CD8-positive, alpha-beta memory T cell (primary cell): ENCODE results near the gene ELF2. TPM values are rescaled to one million over a fixed set of nuclear protein-coding genes. Genes with fewer than 3 reads are reported as not detected.
A peak's percentile ranks its signal among the peaks of the same experiment; 100 is the strongest.
"Not testable (repeated sequence)": the region's sequence is repeated elsewhere in the genome, so short reads cannot be mapped to it uniquely, and the experiment has no call there.

Source experiments
- CTCF ChIA-PET: fragments of 350-600 bp; sonication (Branson Sonifier 250); formaldehyde crosslinking; loops from one replicate; lab custom pipeline; 2021; ENCODE audit warnings: antibody characterized with exemption; lab: Charles Lee
- POLR2A ChIA-PET: fragments of 350-600 bp; sonication (Branson Sonifier 250); formaldehyde crosslinking; loops from one replicate; lab custom pipeline; 2021; ENCODE audit warnings: antibody characterized with exemption; lab: Charles Lee
- DNase-seq, 5 donors: peaks; one replicate each; pipeline versions ENCODE4 v3.0.0 to v3.0.0-alpha.2; 2020 to 2022; ENCODE audit warnings: mixed read lengths in 1 of 5
- H3K27ac ChIP-seq: one replicate; pipeline ENCODE4 v1.7.0; 2013; ENCODE audit warnings: low read depth, mild to moderate bottlenecking, low read length, moderate library complexity
- H3K27me3 ChIP-seq: 2 replicates; pipeline ENCODE4 v1.7.0; 2013; ENCODE audit warnings: low read length, mild to moderate bottlenecking; ENCODE audit not compliant: insufficient read depth, poor library complexity, severe bottlenecking
- H3K36me3 ChIP-seq: 2 replicates; pipeline ENCODE4 v1.7.0; 2013; ENCODE audit warnings: mild to moderate bottlenecking, low read length, moderate library complexity; ENCODE audit not compliant: insufficient read depth
- H3K4me1 ChIP-seq: 2 replicates; pipeline ENCODE4 v1.7.0; 2013; ENCODE audit warnings: mild to moderate bottlenecking, low read length, moderate library complexity; ENCODE audit not compliant: insufficient read depth
- H3K4me3 ChIP-seq: 2 replicates; pipeline ENCODE4 v1.7.0; 2013; ENCODE audit warnings: mild to moderate bottlenecking, low read length
- H3K9me3 ChIP-seq: 2 replicates; pipeline ENCODE4 v1.7.0; 2013; ENCODE audit warnings: mild to moderate bottlenecking, low read length
- H3K27ac Mint-ChIP-seq, 8 donors: one replicate each; pipeline ENCODE4 v1.8.0; 2020 to 2021; ENCODE audit warnings: mixed read lengths in 8 of 8, mild to moderate bottlenecking in 6 of 8, inconsistent platforms in 3 of 8, moderate library complexity in 3 of 8
- H3K27me3 Mint-ChIP-seq, 2 donors: one replicate each; pipeline ENCODE4 v1.8.0; 2020 to 2021; ENCODE audit warnings: mixed read lengths in 2 of 2, mild to moderate bottlenecking in 1 of 2, moderate library complexity in 1 of 2
- H3K36me3 Mint-ChIP-seq, 3 donors: one replicate each; pipeline ENCODE4 v1.8.0; 2020 to 2021; ENCODE audit warnings: mixed read lengths in 3 of 3, inconsistent platforms in 1 of 3, mild to moderate bottlenecking in 1 of 3
- H3K4me1 Mint-ChIP-seq, 3 donors: one replicate each; pipeline ENCODE4 v1.8.0; 2020 to 2021; ENCODE audit warnings: mixed read lengths in 3 of 3, inconsistent platforms in 1 of 3, mild to moderate bottlenecking in 1 of 3
- H3K4me3 Mint-ChIP-seq, 7 donors: one replicate each; pipeline ENCODE4 v1.8.0; 2020 to 2021; ENCODE audit warnings: mixed read lengths in 7 of 7, mild to moderate bottlenecking in 6 of 7, moderate library complexity in 4 of 7, inconsistent platforms in 2 of 7
- H3K9me3 Mint-ChIP-seq, 5 donors: one replicate each; pipeline ENCODE4 v1.8.0; 2020 to 2022; ENCODE audit warnings: mixed read lengths in 5 of 5, mild to moderate bottlenecking in 3 of 5, moderate library complexity in 2 of 5, inconsistent platforms in 1 of 5
- polyA plus RNA-seq: library from polyadenylated mRNA; unstranded; fragments of 300-500 nt; fragmentation: Illumina TruSeq; gene quantifications from one replicate; pipeline ENCODE4 v1.2.3, GENCODE V29; 2021
- total RNA-seq, 2 experiments: library from RNA; stranded (reverse); gene quantifications; one replicate each; pipeline ENCODE4 v1.2.3, GENCODE V29; 2021

ELF2 gene
- total and polyA plus RNA-seq, 3 experiments from 2014 or later: 26.6 to 32.5 (median 27.4) TPM

DNA sequence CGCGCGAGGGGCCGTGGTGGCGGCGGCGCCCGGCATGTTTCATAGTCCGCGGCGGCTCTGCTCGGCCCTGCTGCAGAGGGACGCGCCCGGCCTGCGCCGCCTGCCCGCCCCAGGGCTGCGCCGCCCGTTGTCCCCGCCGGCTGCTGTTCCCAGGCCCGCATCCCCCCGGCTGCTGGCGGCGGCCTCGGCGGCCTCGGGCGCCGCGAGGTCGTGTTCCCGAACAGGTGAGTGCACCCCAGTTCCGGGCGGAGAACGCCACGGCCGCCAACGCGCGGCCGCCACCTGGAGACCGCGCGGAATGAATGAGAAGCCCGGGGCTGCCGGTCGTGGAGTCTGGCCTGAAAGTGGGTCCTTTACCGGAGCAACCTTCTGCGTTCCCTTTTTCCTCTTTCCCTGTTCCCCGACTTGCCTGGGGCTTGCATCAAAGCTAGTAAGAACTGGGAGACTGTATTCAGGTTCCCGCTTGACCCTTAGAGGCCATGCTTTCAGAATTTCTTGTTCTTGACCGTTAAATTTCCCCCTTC, 161.0 kb downstream of the ELF2 start:
- H3K4me3 Mint-ChIP-seq: peak overlapping the region; percentile 88 to 95 (median 92)
- H3K36me3 Mint-ChIP-seq: peaks cover 0 to 4% (median 1%) of the 10 kb centered on the region in 3 donors
- Histone ChIP-seq H3K27ac (peak overlapping the region; percentile 78), H3K4me3 (peak overlapping the region; percentile 62), H3K27me3 (no peaks in the 10 kb centered on the region), H3K9me3 (no peaks in the 10 kb centered on the region), H3K4me1 (peaks cover 15% of the 10 kb centered on the region), H3K36me3 (no peaks in the 10 kb centered on the region)
- H3K27me3 Mint-ChIP-seq: no peaks in the 10 kb centered on the region
- ChIA-PET POLR2A (interaction anchor here (0.6 to 1.0 kb wide), 6 partner anchors 67 to 1411 kb away, joined by 3 to 6 read pairs (median 4); partner anchors contain the start of gene CLGN), CTCF (interaction anchor here (0.7 to 3.2 kb wide), 6 partner anchors 10 to 286 kb away, joined by 3 to 17 read pairs (median 6); partner anchors contain the start of genes NAA15 and NDUFC1)
- H3K27ac Mint-ChIP-seq: peak overlapping the region; percentile 80 to 99 (median 96)
- peak in 3 of 5 donors; percentile 17 to 59 (median 35) for DNase-seq
- H3K9me3 Mint-ChIP-seq: no peaks in the 10 kb centered on the region
- peaks cover 20 to 37% (median 28%) of the 10 kb centered on the region in 3 donors for H3K4me1 Mint-ChIP-seq

DNA sequence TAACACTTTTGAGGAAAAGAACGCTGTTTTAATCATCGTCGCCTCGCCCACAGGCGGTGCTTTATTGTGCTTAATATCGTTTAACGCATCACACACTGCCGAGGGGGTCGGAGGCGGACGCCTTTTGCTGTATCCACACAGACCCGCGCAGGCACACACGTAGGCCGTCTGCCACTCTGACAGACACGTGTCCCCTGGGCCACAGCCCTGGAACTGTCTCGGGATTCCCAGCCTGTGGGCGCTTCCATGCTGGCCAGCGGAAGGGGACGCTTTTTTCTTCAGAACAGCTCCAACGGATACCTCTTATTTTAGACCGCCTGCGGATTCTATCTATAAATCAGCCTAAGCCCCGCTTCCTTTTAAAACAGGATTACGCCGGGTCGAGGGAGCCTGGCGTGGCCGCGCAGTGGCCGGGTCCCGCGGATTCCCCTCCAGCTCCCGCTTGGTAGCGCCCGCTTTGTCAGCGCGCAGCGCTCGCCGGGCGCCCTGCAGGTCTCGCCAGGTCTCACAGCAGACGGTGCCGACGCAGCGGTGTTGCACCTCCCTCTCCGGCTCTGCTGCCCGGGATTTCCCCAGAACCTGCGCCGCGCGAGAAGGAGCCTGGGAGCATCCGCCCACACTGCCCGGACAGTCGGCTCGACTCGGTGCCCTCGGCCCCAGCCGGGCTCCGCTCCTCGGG, 161.6 kb downstream of the ELF2 start, which contains the start of gene NOCT:
NOCT (plus strand) TSS at position 513 of the 679 bp plus-strand sequence. CDS start 201 bp downstream, outside the sequence.
- peaks cover 15% of the 10 kb centered on the region for H3K4me1 ChIP-seq
- H3K4me3 ChIP-seq: peak within 1 kb of the TSS; percentile 62
- no peaks in the 10 kb centered on the region for H3K9me3 ChIP-seq
- H3K27me3 Mint-ChIP-seq: no peaks in the 10 kb centered on the region
- no peaks in the 10 kb centered on the region for H3K9me3 Mint-ChIP-seq
- H3K36me3 ChIP-seq: no peaks in the 10 kb centered on the region
- peaks cover 20 to 37% (median 28%) of the 10 kb centered on the region in 3 donors for H3K4me1 Mint-ChIP-seq
- ChIA-PET POLR2A (interaction anchor here (0.6 to 1.4 kb wide), 5 partner anchors 15 to 286 kb away, joined by 3 to 9 read pairs (median 4); partner anchors contain the start of gene NAA15), CTCF (interaction anchor here (0.7 to 3.2 kb wide), 7 partner anchors 8 to 281 kb away, joined by 3 to 17 read pairs (median 4); no protein-coding TSS in a partner anchor)
- peak within 1 kb of the TSS; percentile 78 for H3K27ac ChIP-seq
- no peaks in the 10 kb centered on the region for H3K27me3 ChIP-seq
- H3K27ac Mint-ChIP-seq: peak within 1 kb of the TSS; percentile 96 to 100 (median 98)
- H3K4me3 Mint-ChIP-seq: peak within 1 kb of the TSS; percentile 88 to 95 (median 92)
- peaks cover 0 to 4% (median 1%) of the 10 kb centered on the region in 3 donors for H3K36me3 Mint-ChIP-seq
- peak; percentile 91 to 94 (median 92) for DNase-seq

GRCh38 chr4:139014371-139015268, 162.4 kb downstream of the ELF2 start:
- peaks cover 20 to 37% (median 24%) of the 10 kb centered on the region in 3 donors for H3K4me1 Mint-ChIP-seq

GRCh38 chr4:139011225-139011950, 165.6 kb downstream of the ELF2 start:
- Mint-ChIP-seq H3K4me1 (peaks cover 14 to 18% (median 15%) of the 10 kb centered on the region in 3 donors), H3K9me3 (no peaks in the 10 kb centered on the region), H3K4me3 (no peak overlapping the region), H3K27ac (no peak overlapping the region), H3K36me3 (peaks cover 0 to 4% (median 1%) of the 10 kb centered on the region in 3 donors), H3K27me3 (no peaks in the 10 kb centered on the region)
- ChIA-PET POLR2A (no interaction called here), CTCF (no interaction called here)
- H3K9me3 ChIP-seq: no peaks in the 10 kb centered on the region
- DNase-seq: no peak
- peaks cover 11% of the 10 kb centered on the region for H3K4me1 ChIP-seq
- no peak overlapping the region for H3K27ac ChIP-seq
- no peaks in the 10 kb centered on the region for H3K27me3 ChIP-seq
- H3K36me3 ChIP-seq: no peaks in the 10 kb centered on the region
- no peak overlapping the region for H3K4me3 ChIP-seq

More at GRCh38 chr4:139014371-139015268, 162.4 kb downstream of the ELF2 start:
- ChIA-PET POLR2A (interaction anchor here (0.6 to 1.4 kb wide), 5 partner anchors 15 to 287 kb away, joined by 3 to 9 read pairs (median 4); partner anchors contain the start of gene NAA15), CTCF (interaction anchor here (0.7 to 3.2 kb wide), 7 partner anchors 8 to 281 kb away, joined by 3 to 17 read pairs (median 4); no protein-coding TSS in a partner anchor)
- H3K27me3 Mint-ChIP-seq: no peaks in the 10 kb centered on the region
- H3K9me3 Mint-ChIP-seq: no peaks in the 10 kb centered on the region
- DNase-seq: no peak
- peak overlapping the region; percentile 95 to 100 (median 98) for H3K27ac Mint-ChIP-seq
- H3K36me3 ChIP-seq: no peaks in the 10 kb centered on the region
- no peaks in the 10 kb centered on the region for H3K9me3 ChIP-seq
- H3K27me3 ChIP-seq: no peaks in the 10 kb centered on the region
- H3K4me1 ChIP-seq: peaks cover 15% of the 10 kb centered on the region
- H3K36me3 Mint-ChIP-seq: peaks cover 0 to 4% (median 1%) of the 10 kb centered on the region in 3 donors
- peak overlapping the region; percentile 62 for H3K4me3 ChIP-seq
- peak overlapping the region; percentile 88 to 94 (median 90) for H3K4me3 Mint-ChIP-seq
- H3K27ac ChIP-seq: peak overlapping the region; percentile 78

DNA sequence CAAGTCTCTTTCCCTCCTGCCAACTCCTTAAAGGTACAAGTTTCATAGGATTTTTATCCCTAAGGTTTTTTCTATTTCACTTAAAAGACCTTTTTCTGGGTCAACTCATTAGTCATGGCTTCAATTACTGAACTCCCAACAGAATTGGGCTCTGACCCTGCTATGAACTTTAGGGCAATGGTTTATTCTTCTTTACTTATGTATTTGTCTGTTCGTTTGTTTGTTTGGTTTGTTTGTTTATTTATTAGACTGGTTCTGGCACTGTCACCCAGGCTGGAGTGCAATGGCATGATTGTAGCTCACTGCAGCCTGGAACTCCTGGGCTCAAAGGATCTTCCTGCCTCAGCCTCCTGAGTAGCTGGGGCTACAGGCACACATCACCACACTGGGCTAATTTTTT, 167.3 kb downstream of the ELF2 start:
- Histone ChIP-seq H3K36me3 (no peaks in the 10 kb centered on the region), H3K4me1 (peaks cover 4% of the 10 kb centered on the region), H3K4me3 (no peak overlapping the region), H3K27me3 (no peaks in the 10 kb centered on the region), H3K27ac (no peak overlapping the region), H3K9me3 (no peaks in the 10 kb centered on the region)
- Mint-ChIP-seq H3K27ac (peak overlapping the region in 1 of 8 donors; percentile 19), H3K4me3 (no peak overlapping the region), H3K36me3 (peaks cover 0 to 1% (median 0%) of the 10 kb centered on the region in 3 donors), H3K4me1 (peaks cover 4 to 8% (median 5%) of the 10 kb centered on the region in 3 donors), H3K27me3 (no peaks in the 10 kb centered on the region), H3K9me3 (no peaks in the 10 kb centered on the region)
- POLR2A ChIA-PET: no interaction called here
- CTCF ChIA-PET: no interaction called here
- DNase-seq: no peak

- H3K36me3 ChIP-seq, DNase-seq, H3K27ac Mint-ChIP-seq, H3K27me3 ChIP-seq, H3K4me1 Mint-ChIP-seq, H3K4me1 ChIP-seq, H3K27me3 Mint-ChIP-seq, H3K9me3 ChIP-seq, H3K9me3 Mint-ChIP-seq, H3K27ac ChIP-seq, H3K36me3 Mint-ChIP-seq, H3K4me3 Mint-ChIP-seq, POLR2A ChIA-PET, H3K4me3 ChIP-seq: not testable (repeated sequence)
- CTCF ChIA-PET: interaction anchor here (1.5 kb wide), 1 partner anchor 22 kb away, joined by 4 read pairs; no protein-coding TSS in a partner anchor
Observed at GRCh38 chr4:139008278-139008677, 168.7 kb downstream of the ELF2 start.

- Mint-ChIP-seq H3K4me3 (no peak overlapping the region), H3K27me3 (no peaks in the 10 kb centered on the region), H3K9me3 (no peaks in the 10 kb centered on the region), H3K27ac (no peak overlapping the region), H3K36me3 (peaks cover 0 to 1% (median 0%) of the 10 kb centered on the region in 3 donors), H3K4me1 (no peaks in the 10 kb centered on the region)
- ChIA-PET CTCF (interaction anchor here (1.5 kb wide), 1 partner anchor 23 kb away, joined by 4 read pairs; no protein-coding TSS in a partner anchor), POLR2A (no interaction called here)
- Histone ChIP-seq H3K4me1 (no peaks in the 10 kb centered on the region), H3K27ac (no peak overlapping the region), H3K27me3 (no peaks in the 10 kb centered on the region), H3K4me3 (no peak overlapping the region), H3K36me3 (no peaks in the 10 kb centered on the region), H3K9me3 (no peaks in the 10 kb centered on the region)
- no peak for DNase-seq
Observed at GRCh38 chr4:139007640-139008039, 169.4 kb downstream of the ELF2 start.
